Measurements from ENCODE around the gene RALGDS.
"Not testable (repeated sequence)": the region's sequence is repeated elsewhere in the genome, so short reads cannot be mapped to it uniquely, and the experiment has no call there.

RALGDS gene

GRCh38 chr9:133067006-133067405 lies 54.0 kb downstream of the RALGDS start:
- no peak for DNase-seq (ENCODE audit: low read depth)

- no peak for DNase-seq (ENCODE audit: low read depth)
These were observed 54.7 kb downstream of the RALGDS start for GRCh38 chr9:133066181-133066983.

GRCh38 chr9:133065070-133065388 lies 56.0 kb downstream of the RALGDS start:
- no peak for DNase-seq (ENCODE audit: low read depth)

- DNase-seq (ENCODE audit: low read depth) = no peak
These were observed 56.6 kb downstream of the RALGDS start for GRCh38 chr9:133064241-133065069.

GRCh38 chr9:133063500-133064231 lies 57.4 kb downstream of the RALGDS start:
- no peak for DNase-seq (ENCODE audit: low read depth)

- DNase-seq (ENCODE audit: low read depth) = no peak
These were observed 57.9 kb downstream of the RALGDS start for GRCh38 chr9:133063159-133063499.

- DNase-seq (ENCODE audit: low read depth) = not testable (repeated sequence)
These were observed 58.5 kb downstream of the RALGDS start for GRCh38 chr9:133062569-133062968.

- DNase-seq (ENCODE audit: low read depth) = not testable (repeated sequence)
These were observed 59.3 kb downstream of the RALGDS start, which contains the start of gene CEL for GRCh38 chr9:133061764-133062145. CEL (plus strand) TSS chr9:133061981; CDS start chr9:133062003, 22 bp downstream.

GRCh38 chr9:133061019-133061763 lies 59.8 kb downstream of the RALGDS start:
- DNase-seq (ENCODE audit: low read depth) = not testable (repeated sequence)

- DNase-seq (ENCODE audit: low read depth) = peak; percentile 25
These were observed 60.6 kb downstream of the RALGDS start for GRCh38 chr9:133060417-133060841.

- no peak for DNase-seq (ENCODE audit: low read depth)
These were observed 61.4 kb downstream of the RALGDS start for GRCh38 chr9:133059623-133060022.

- DNase-seq (ENCODE audit: low read depth) = no peak
These were observed 62.3 kb downstream of the RALGDS start for GRCh38 chr9:133058550-133059320.

GRCh38 chr9:133058071-133058470 lies 63.0 kb downstream of the RALGDS start:
- no peak for DNase-seq (ENCODE audit: low read depth)

GRCh38 chr9:133057553-133057952 lies 63.5 kb downstream of the RALGDS start:
- DNase-seq (ENCODE audit: low read depth) = no peak

- no peak for DNase-seq (ENCODE audit: low read depth)
These were observed 64.0 kb downstream of the RALGDS start for GRCh38 chr9:133057006-133057405.

GRCh38 chr9:133056533-133056932 lies 64.5 kb downstream of the RALGDS start:
- no peak for DNase-seq (ENCODE audit: low read depth)

- DNase-seq (ENCODE audit: low read depth) = no peak
These were observed 65.1 kb downstream of the RALGDS start for GRCh38 chr9:133055788-133056420.

- no peak for DNase-seq (ENCODE audit: low read depth)
These were observed 66.1 kb downstream of the RALGDS start for GRCh38 chr9:133054966-133055365.

GRCh38 chr9:133054194-133054890 lies 66.7 kb downstream of the RALGDS start:
- no peak for DNase-seq (ENCODE audit: low read depth)

GRCh38 chr9:133051966-133052539 lies 69.0 kb downstream of the RALGDS start:
- DNase-seq (ENCODE audit: low read depth) = no peak

Measured in CMK (cell line).